ENCODE results near the gene H6PD.

Gene H6PD

DNA sequence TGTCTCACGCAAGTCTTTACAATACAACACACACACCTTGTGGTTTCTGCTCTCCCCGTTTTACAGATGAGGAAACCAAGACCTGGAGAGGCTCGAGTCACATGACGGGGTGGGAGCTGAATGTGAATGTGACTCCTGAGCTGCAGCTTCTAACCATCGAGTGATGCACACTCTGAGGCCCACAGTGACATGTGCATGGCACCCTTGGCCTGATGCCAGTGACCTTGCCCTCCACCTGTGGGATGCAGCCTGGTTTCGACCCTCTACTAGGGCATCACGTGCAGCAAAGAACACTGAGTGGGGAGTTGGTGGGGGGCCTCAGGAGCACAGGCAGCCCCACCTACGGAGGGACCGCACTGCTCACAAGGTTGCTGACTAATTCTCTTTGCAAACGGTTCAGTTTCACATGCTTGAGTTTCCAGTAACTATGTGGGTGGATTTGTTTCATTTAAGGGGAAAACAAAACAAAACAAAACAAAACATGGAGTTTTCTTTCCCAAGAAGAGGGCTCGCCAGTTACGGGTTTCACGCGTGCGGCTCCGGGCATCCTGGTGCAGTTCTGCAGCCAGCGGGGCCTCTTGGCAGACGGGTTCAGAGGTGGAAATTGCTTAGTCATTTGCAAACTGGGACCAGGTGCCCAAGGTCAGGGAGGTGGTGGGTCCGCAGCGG is 81.0 kb downstream of the H6PD start:
- H3K4me3 ChIP-seq (replicated peaks; ENCODE audit: low read depth, low read length): no peak overlapping the region
- peak; percentile 60 for DNase-seq (ENCODE audit: low read depth)
- TF ChIP-seq, protein P1, sequence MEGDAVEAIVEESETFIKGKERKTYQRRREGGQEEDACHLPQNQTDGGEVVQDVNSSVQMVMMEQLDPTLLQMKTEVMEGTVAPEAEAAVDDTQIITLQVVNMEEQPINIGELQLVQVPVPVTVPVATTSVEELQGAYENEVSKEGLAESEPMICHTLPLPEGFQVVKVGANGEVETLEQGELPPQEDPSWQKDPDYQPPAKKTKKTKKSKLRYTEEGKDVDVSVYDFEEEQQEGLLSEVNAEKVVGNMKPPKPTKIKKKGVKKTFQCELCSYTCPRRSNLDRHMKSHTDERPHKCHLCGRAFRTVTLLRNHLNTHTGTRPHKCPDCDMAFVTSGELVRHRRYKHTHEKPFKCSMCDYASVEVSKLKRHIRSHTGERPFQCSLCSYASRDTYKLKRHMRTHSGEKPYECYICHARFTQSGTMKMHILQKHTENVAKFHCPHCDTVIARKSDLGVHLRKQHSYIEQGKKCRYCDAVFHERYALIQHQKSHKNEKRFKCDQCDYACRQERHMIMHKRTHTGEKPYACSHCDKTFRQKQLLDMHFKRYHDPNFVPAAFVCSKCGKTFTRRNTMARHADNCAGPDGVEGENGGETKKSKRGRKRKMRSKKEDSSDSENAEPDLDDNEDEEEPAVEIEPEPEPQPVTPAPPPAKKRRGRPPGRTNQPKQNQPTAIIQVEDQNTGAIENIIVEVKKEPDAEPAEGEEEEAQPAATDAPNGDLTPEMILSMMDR (IDR thresholded peaks at IDR 0.05; ENCODE audit: low read length, missing control alignments): no peak

DNA sequence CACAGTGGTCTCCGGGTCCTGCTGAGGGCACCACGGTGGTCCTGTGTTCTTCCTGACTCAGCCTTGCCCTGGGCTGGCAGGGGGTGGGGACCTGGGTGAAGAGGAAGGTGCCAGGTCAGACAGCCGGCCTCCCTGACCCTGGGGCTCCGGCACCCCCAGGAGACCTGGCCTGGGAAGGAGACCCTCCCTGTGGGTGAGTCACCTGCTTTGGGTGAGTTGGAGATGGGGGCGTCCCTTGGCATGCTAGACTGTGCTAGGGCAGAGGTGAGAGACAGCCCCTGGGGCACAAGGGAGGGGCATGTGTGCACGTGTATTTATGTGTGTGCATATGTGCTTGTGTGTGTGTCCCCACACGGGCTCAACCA is 81.5 kb downstream of the H6PD start:
- TF ChIP-seq, protein P1 (IDR thresholded peaks at IDR 0.05; ENCODE audit: low read length, missing control alignments): no peak
- DNase-seq (ENCODE audit: low read depth): no peak
- H3K4me3 ChIP-seq (replicated peaks; ENCODE audit: low read depth, low read length): no peak overlapping the region

DNA sequence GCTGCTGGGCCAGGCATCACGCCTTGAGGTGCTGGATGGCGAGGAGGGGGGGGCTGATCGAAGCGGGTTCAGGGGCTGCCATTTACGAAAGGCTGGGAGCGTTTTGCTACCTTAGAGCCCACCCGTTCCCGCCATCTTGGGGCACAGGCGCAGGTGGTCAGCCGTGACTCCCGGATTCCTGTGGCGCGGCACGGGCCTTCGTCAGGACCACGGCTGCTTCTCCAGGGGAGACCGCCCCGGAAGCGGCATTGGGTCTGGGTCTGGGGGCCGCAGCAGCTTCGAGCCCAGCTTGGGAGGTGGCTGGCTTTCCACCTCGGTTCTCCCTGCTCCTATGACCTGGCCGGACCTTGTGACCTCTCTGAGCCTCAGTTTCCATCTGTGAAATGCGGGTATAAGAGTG is 81.9 kb downstream of the H6PD start:
- no peak for DNase-seq (ENCODE audit: low read depth)
- TF ChIP-seq, protein P1 (IDR thresholded peaks at IDR 0.05; ENCODE audit: low read length, missing control alignments): no peak
- no peak overlapping the region for H3K4me3 ChIP-seq (replicated peaks; ENCODE audit: low read depth, low read length)

DNA sequence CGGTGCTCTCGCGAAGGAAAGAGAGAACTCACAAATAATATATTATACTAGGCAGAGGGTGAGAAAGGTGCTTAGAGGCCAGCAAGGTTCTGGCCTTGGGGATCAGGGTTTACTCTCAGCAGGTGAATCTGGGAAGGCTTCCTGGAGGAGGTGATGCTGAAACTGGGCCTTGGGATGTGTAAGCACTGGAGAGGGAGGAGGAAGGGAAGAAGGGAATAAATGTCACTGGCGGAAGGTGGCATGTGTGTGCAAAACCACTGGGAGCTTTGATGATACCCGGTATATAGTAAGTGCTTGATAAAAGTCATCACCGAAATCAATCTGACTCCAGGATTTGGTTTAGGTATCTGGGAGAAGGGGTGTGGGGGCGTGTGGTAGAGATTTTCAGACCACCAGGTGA is 82.5 kb downstream of the H6PD start:
- TF ChIP-seq, protein P1 (IDR thresholded peaks at IDR 0.05; ENCODE audit: low read length, missing control alignments): no peak
- no peak for DNase-seq (ENCODE audit: low read depth)

DNA sequence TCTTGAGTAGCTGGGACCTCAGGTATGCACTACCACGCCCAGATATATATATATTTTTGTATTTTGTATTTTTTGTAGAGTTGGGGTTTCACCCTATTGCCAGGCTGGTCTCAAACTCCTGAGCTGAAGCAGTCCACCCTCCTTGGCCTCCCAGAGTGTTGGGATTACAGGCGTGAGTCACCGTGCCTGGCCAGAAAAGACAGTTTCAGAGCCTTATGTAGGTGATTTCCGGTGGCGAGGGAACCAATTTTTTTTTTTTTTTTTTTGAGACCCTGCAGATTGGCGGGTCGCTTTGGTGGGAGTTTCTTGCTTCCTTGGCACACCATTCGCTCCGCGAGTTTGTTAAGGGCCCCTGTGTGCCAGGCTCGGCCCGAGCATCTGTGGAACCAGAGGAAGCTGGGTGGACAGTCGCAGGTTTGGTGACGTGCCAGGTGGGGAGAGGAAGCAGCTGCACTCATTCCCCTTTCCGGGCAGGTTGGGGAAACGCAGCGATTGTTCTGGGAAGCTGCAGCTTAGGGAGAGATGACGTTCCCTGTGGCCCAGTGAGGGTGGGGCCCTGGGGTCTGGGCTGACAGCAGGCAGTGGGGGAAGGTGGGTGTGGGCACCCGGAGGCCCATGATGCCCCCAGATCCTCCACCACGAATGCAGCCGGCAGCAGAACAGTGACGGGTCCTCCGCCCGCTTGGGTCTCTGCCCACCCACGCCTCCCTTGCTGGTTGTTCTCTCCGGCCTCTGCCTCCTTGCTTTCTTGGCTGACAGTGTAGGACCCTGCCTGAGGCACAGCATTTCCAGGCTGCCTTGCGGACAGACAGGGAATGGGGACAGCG is 83.2 kb downstream of the H6PD start:
- TF ChIP-seq, protein P1 (IDR thresholded peaks at IDR 0.05; ENCODE audit: low read length, missing control alignments): no peak
- peak; percentile 80 for DNase-seq (ENCODE audit: low read depth)
- peak overlapping the region; percentile 21 for H3K4me3 ChIP-seq (replicated peaks; ENCODE audit: low read depth, low read length)

More for the DNA sequence above, 82.5 kb downstream of the H6PD start:
- no peak overlapping the region for H3K4me3 ChIP-seq (replicated peaks; ENCODE audit: low read depth, low read length)

DNA sequence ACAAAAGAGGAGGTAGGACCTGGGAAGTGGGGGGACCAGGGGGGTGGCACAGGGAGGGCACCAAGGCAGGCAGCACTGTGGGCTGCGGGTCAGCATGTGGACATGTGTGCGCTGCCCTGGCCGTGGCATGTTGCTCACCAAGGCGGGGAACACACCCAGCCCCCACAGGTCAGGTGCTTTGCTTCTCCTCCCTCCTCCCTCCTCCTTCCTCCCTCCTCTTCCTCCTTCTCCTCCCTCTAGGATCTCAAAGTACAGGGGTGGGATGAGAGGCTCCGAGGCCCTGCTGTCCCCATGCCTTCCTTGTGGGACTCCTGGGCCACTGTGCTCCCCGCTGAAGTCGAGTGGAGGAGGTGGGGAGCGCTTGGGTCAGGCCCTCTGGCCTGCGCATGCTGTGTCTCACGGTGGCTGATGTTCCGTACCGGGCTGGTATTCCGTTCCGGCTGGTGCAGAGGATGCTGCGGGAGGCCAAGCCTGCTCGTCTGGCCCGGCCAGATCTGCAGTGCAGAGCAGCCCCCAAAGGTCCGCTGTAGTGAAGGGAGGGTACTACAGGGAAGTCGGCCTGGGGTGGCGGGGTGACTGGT is 84.7 kb downstream of the H6PD start:
- TF ChIP-seq, protein P1 (IDR thresholded peaks at IDR 0.05; ENCODE audit: low read length, missing control alignments): no peak
- DNase-seq (ENCODE audit: low read depth): no peak
- H3K4me3 ChIP-seq (replicated peaks; ENCODE audit: low read depth, low read length): no peak overlapping the region

All from fibroblast of pulmonary artery (primary cell).